NCI-H510A (cell line): ENCODE measurements around the gene SMARCC2.
A peak's percentile ranks its signal among the peaks of the same experiment; 100 is the strongest.

Experiments
- DNase-seq: peaks from one replicate; lab custom pipeline; 2025; lab: John Stamatoyannopoulos, UW

The SMARCC2 gene

DNA sequence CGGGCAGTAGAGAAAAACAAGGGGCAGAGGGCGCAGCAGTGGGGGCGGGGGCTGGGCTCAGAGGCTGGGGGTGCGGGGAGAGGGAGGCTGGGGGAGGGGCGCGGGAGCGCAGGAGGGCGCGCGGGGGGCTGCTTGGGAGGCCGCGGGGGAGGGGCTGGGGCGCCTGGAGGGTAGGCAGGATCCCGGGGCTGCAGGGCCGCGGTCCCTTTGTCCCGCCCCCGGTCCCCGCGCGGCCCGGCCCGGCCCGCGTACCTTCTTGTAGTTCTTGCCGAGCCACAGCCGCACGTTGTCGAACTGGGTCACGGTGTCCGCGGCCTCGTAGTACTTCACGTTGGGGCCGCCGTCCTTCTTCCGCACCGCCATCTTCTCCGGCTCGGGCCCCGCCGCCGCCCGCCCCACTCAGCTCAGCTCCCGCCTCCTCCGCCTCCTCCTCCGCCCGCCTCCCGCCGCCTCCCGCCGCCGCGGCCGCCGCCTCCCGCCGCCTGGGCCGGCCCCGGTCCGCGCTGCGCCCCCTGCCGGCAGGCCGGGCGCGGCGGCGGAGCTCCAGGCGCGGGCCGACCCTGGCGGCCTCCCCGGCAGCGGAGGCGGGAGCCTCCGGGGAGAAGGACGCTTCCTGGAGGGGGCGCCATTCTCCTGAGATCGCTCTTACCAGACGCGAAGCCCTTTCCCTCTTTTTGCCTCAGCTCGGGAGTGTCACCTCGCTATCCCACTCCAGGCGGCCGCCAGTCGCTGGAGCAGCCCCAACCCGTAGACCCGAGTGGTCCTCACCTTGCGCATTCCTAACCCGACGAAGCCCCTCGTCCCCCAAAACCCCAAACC lies at the start of gene SMARCC2:
SMARCC2 (minus strand) TSS at position 385 of the 819 bp plus-strand sequence; CDS start at position 363, 22 bp downstream.
- DNase-seq: peak; percentile 90

DNA sequence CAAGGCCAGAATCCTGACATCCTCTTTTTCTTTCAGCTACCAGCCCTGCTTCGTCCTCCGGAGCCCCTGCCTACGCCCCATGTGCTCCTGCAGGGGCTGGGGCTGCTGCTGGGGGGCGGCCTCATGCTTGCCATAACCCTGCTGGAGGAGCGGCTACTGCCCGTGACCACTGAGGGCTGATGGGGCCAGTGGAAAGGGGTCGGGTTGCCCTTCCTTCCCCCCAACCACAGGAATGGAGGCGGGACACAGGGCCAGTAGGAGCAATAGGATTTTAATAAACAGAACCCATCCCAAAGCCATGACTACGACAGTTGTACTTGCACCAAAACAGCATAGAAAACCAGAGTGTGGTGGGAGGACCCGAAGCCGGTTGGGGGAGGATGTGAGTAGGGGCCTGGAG lies 48.3 kb upstream of the SMARCC2 start:
- no peak for DNase-seq

DNA sequence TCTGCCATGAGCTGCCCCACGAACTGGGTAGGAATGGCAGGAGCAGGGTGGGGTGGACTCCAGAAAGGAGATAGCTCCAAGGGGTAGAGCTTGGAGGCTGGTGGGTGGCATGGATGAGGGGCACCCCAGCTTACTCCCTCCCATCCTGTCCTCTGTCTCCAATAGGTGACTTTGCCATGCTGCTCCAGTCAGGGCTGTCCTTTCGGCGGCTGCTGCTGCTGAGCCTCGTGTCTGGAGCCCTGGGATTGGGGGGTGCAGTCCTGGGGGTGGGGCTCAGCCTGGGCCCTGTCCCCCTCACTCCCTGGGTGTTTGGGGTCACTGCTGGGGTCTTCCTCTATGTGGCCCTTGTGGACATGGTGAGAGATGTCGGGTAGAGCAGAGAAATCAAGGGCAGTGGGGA lies 47.7 kb upstream of the SMARCC2 start:
- DNase-seq: no peak

DNA sequence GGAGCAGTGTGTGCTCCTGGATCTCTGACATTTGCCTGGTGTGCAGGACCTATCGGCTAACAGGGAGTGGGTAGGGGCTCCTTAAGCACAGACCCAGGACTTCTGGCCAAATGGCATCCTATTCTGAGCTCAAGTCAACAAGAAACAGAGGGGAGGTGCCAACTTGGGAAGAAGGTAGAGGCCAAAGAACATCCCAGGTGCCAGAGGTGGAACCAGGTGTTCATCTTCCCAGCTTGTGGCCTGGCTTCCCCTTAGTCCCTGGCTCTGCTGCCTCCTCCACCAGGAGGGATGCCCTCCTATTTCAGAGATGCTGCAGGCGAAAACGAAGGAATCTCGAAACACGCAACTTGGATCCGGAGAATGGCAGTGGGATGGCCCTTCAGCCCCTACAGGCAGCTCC lies 46.8 kb upstream of the SMARCC2 start:
- DNase-seq: no peak

DNA sequence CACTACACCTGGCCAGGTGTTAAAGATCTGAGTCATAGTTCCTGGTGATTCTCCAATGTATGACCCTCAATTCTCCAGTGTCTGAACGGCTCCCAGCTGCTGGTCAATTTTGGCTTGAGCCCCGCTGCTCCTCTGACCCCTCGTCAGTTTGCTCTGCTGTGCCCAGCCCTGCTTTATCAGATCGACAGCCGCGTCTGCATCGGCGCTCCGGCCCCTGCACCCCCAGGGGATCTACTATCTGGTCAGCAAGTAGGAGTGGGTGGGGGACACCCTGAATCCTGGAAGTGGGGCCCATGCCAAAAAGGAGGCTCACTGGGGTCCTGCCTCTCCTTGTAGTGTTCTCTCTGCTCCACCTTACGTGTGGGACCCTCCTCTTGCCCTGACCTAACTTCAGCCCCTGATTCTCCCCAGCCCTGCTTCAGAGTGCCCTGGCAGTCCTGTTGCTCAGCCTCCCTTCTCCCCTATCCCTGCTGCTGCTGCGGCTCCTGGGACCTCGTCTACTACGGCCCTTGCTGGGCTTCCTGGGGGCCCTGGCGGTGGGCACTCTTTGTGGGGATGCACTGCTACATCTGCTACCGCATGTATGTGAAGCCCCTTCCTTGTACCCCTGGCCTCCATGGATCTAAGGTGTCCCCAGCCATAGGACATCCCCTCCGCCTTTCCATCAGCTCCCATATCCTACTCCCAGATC lies 45.6 kb upstream of the SMARCC2 start:
- DNase-seq: no peak

DNA sequence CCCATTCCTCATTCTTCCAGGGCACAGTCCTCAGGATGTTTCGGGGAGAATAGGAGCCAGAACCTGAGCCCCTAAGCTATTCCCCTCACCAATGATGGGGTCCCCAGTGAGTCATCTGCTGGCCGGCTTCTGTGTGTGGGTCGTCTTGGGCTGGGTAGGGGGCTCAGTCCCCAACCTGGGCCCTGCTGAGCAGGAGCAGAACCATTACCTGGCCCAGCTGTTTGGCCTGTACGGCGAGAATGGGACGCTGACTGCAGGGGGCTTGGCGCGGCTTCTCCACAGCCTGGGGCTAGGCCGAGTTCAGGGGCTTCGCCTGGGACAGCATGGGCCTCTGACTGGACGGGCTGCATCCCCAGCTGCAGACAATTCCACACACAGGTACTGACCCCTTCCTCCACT lies 41.9 kb upstream of the SMARCC2 start:
- no peak for DNase-seq

DNA sequence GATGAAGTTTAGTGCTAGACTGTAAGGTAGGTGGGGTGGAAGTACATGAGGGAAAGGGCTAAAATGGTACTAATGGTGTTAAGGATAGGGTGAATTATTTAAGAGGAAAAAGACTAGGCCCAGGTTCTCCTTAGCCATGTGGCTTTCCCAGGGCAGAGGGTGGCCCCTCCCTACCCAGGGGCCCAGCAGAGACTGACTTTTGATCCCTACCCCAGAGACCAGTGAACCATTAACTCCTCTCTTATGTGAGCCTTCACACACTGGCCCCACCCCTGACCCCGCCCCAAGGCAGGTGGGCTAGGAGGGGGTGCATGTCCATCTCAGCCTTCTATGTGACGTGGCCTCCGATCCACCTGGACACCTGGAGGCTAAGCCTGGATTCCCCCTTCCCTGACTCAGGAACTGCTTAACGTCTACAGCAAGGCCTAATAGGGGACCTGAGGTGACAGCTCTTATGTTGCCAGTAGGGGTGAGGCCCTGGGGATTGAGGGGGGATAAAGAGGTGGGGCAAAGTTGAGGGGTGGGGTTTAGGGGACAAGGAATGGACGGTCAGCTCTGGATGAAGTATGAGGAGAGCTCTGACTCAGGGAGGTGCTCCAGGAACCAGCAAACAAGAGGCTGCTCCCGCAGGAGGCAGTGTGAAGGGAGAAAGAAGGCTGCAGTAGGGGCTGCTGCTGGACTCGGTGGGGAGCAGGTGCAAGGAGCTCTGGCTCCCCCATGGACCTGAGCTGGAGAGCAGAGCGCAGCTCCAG lies 41.3 kb upstream of the SMARCC2 start:
- no peak for DNase-seq

DNA sequence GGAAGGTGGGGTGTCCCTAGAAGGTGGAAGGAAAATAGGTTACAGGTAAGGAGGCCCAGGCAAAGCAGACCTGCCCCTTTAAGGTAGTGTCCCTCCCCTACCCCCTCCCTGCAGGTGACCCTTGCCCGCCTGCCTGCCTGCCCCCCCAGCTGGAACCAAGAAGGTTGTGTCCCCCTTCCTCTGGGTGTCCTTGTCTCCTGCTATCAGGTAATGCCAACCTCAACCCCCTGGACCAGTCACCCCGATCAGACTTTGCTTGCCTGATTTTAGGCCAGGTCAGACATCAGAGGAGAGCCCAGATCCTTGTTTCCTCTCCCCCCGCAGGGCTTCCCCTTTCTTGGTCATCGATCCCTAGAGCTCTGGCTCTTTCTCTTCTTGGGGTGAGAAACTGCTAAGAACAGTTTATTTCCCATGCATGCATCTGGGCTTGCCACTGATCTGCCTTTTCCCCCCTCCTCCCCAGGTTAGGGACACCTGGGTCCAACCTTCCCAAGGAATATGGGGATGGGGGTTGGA lies 40.7 kb upstream of the SMARCC2 start, which contains the start of gene SLC39A5:
SLC39A5 (plus strand) TSS at position 136 of the 516 bp plus-strand sequence. CDS start 1,224 bp downstream, outside the sequence.
- DNase-seq: no peak

DNA sequence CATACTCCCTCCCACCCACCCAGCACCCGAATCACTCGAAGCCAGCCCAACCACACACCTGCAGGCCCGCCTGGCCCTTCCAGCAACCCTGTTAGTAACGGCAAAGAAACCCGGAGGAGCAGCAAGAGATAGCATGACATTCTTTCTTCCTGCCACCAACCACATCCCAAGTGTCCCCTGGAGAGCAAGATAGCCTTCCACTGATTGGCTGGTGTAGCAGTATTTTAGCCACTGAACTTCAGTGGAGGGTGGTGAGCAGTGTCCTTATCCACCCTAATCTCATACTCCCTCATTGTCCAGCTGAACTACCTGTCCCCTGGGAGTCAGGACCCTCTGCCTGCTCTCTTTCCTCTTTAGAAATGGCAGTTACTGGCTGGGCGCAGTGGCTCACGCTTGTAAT lies 39.8 kb upstream of the SMARCC2 start:
- no peak for DNase-seq

DNA sequence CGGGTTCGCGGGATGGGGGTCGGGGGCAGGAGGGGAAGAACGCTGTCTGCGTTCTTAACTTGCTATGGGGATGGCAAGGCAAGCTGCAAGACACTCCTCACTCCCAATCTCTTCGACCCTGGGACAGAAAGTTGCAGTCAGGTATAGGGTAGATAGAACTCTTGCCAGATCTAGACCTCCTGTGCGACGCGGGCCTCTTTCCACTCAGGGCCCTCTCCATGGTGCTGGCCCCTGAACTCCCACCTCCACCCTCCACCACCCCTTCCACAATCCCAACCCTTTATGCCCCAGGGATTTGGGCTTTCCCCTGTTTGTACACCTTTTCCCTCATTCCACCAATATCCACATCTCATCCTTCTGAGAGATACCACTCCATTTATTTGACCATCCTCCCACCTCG lies 35.7 kb upstream of the SMARCC2 start:
- no peak for DNase-seq

DNA sequence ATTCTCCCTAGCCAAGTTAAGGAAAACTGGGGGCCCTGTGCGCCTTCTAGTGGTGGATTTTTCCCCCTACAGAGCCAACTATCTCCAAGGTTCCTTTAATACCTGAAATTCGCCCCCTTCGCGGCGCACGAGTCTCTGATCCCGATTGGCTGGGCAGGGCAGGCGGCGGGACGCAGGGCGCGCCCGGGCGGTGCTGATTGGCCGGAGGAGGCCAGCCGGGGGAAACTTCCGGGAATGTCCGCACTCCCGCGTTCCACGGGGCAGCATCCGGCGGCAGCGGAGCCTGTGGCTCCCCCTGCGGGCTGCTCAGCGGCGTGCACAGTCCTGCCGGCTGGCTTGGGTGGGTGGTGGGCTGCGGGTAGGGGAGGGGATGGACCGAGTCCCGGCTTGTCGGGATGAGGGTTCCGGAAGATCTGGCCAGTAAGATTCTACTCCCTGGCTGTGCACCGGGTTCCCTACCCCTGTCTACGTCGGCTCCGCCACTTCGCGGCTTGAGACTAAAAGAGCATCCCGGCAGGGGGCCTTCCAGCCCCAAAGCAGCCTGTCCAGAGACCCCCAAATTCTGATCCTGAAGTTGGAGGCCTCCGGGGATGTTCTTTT lies 34.9 kb upstream of the SMARCC2 start, which contains the start of gene NABP2:
NABP2 (plus strand) TSS at position 241 of the 600 bp plus-strand sequence. CDS start 515 bp downstream, outside the sequence.
- DNase-seq: peak; percentile 95

DNA sequence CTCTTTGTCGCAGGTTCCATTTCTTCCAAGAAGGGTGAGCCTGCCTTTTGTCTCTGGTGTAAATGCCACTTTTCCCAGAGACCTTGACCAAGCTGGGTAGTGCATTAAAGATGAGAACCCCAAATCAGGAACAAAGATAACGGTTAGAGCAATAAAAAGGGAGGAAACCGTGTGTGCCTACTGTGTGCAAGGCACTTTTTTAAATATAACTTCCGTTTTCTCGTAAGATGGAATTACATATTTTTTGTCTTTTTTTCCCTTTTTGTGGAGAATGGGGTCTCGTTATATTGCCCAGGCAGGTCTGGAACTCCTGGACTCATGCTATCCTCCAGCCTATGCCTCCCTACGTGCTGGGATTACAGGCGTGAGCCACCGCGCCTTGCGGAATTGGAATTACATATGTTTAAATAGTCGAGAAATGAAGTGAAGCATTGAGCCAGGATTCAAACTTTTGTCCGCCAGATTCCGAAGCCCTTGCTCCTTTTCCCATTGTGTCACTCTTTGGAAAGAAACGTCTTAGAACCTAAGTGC lies 34.4 kb upstream of the SMARCC2 start:
- peak; percentile 54 for DNase-seq

DNA sequence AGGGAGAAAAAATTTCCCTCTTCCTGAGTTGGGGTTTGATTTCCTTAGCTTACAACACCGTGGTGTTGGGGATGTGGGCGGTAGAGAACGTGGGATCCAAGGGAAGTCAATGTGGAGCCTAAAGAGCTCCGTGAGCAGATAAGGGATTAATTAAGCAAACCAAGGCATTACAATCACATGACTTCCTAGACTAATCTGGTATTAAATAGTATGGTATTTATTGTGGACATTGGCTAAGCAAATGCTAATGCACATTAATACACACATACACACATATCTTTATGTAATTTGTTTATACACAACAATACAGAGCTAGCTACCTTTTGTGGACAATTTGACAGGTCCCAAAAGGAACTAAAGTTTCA lies 33.2 kb upstream of the SMARCC2 start:
- DNase-seq: no peak

DNA sequence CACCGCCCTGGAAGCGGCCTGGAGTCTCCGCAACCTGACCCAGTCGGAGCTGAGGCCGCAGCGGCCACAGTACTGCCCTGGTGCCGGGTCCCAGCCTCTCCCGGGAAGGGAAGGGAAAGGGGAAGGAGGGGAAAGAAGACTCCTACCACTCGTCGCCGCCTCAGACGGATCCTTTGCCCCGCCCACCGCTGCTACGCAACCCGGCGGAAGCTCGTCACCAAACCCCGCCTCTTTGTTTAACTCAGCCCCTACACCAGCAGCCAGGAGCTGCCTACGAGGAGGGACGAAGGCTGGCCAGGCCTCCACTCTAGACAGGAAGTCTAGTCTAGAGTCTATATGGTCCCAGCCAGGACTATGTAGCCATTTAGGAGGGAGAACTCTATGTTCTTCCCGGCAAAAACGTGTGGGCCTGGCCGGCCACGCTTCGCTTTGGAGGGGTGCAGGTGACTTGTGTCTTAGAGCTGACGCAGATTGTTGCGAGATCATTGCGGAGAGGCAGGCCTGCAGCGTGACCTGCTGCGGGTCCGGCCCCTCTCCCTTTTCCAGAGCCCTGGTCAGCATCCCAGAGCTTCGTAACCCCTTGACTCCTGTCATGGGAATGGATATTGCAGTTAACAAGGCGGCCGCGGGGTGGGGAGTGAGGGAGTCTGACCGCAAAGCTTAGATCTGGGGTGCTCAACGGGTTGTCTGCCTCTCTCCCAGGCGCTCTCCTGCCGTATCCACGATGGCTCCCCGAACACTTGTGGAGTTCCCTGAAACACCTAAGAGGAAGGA lies 32.7 kb upstream of the SMARCC2 start, which contains the start of gene RNF41:
RNF41 (minus strand) TSS at position 166 of the 774 bp plus-strand sequence. CDS start 7,875 bp downstream, outside the sequence.
- DNase-seq: peak; percentile 97

DNA sequence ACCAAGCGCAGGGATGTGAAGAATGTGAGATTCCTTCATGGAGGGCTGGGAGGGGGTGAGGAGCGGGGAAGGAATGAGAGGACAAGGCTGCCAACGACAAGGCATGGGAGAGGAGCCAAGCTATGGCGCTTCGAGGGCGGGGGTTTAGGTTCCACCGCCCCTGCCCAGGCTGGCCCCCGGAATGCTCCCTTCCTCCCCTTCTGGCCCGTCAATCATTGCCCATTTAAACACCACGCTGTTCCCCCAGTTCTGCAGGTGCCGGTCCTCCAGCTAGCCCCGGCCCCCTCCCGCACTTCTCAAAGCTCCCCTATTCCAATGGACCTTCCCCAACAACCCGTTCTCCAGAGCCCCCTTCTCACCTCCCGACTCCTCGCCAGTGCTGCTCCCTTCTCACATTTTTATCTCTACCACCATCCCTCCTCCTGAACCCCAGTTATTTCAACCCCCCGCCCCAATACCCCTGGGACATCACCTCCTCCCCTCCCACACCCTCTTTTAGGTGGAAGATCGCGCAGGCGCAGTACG lies 32.0 kb upstream of the SMARCC2 start:
- peak; percentile 14 for DNase-seq

DNA sequence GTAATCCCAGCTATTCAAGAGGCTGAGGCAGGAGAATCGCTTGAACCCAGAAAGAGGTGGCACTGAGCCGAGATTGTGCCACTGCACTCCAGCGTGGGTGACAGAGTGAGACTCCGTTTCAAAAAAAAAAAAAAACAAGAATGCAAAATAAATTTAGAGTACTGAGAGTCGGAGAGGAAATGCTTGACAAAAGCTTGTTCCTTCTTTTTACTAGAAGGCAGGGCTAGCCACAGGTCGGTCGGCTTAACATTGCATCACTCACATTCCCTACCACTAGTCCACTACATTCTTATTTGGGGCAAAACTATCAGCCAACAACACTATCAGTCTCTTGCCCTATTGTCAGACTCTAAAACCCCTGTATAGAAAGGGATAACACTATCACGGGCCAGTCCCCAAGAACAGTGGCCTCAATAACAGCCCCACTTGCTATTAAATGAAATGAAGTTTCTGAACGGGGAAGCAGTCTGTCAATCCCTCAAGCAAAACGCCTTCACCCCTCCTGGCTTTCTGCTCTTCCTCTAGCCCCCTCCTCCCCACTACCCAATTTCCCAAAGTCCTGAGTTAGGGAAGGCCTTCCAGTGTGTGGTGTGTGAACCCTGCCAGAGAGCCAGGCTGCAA lies 31.4 kb upstream of the SMARCC2 start:
- DNase-seq: no peak

DNA sequence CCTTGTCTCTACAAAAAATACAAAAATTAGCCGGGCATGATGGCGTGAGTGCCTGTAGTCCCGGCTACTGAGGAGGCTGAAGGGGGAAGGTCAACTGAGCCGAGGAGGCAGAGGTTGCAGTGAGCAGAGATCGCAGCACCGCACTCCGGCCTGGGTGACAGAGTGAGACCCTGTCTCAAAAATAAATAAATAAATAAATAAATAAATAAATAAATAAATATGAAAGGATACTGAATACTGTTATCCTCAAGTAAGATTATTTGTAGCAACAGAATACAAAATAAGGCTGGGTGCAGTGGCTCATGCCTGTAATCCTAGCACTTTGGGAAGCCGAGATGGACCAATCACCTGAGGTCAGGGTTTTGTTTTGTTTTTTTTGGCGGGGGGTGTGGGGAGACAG lies 30.6 kb upstream of the SMARCC2 start:
- no peak for DNase-seq

DNA sequence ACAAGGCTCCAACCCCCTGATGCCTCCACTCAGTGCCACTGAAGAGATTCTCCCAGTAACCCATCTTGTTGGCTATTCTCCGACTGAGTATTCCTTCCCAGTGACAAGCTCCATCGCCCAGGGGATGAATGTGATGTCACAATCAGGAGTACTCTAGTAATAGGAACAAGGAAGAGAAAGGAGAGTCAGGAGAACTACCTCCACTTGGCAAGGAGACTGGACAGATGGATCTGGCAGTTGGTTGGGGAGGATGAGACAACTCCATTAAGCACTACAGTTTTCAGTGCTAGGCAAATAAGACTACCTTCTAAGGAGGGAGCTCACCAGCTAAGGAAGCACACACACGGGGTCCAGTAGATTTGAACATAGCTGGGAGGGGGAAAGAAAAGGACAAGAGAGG lies 27.2 kb upstream of the SMARCC2 start:
- no peak for DNase-seq

DNA sequence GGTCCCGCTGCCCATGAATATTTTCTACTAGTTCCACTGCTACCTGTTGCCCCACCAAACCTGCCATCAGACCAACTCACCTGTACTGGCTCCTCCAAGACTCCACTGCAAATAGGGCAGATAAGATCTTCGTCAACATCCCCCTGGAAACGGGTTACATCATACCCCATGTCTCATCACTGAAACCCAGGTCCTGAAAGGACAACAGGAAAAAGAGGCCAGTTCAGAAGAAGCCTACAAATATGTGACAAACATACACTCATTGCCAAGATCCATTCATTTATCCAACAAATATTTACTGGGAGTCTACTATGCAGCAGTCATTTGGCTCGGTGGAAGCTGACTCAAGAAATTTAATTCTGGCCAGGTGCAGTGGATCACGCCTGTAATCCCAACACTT lies 24.6 kb upstream of the SMARCC2 start:
- DNase-seq: no peak

DNA sequence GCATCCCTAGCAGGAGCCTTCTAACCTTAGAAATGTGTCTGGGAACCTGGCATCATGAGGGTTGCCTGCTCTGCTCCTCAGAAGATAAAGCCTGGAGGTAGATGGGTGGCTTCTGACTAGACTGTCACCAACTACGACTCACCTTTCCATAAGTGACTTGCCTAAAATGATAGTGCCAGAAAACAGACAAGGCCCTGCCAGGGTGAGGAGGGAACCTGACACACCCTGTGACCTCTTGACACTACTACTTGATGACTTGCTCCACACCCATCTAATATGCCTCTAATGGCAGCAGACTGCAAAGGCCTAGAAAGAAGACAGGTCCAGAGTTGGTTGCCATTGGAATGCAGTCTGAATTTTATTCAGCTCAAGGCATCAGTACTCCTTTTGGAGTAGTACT lies 23.1 kb upstream of the SMARCC2 start:
- no peak for DNase-seq
